Spleen (tissue), 11 donors: ENCODE results near the gene RAPGEF4. TPM values are rescaled to one million over a fixed set of nuclear protein-coding genes. Genes with fewer than 3 reads are reported as not detected.

Experiments used
- DNase-seq: peaks from one replicate; pipeline ENCODE4 v3.0.0-alpha.2; 2020
- H3K27ac ChIP-seq, 8 donors: fragments of 200-600 bp; sonication (generic) in 7 of 8; 1 replicate in 4 of 8; 2 replicates in 4 of 8; pipeline versions ENCODE4 v1.5.0 to v1.8.0; 2016 to 2021; ENCODE audit warnings: inconsistent platforms in 4 of 8, mild to moderate bottlenecking in 4 of 8, moderate library complexity in 1 of 8
- H3K27me3 ChIP-seq, 7 donors: fragments of 200-600 bp; sonication (generic) in 6 of 7; replicated peaks in 1 of 7; 1 replicate in 4 of 7; 2 replicates in 3 of 7; pipeline versions ENCODE4 v1.5.0 to v1.8.0; 2016 to 2021; ENCODE audit warnings: inconsistent platforms in 3 of 7, mild to moderate bottlenecking in 1 of 7
- H3K36me3 ChIP-seq, 6 donors: fragments of 200-600 bp; sonication (generic) in 5 of 6; 1 replicate in 4 of 6; 2 replicates in 2 of 6; pipeline versions ENCODE4 v1.5.0 to v1.8.0; 2016 to 2021; ENCODE audit warnings: inconsistent platforms in 2 of 6
- H3K4me1 ChIP-seq, 6 donors: fragments of 200-600 bp; sonication (generic) in 5 of 6; 1 replicate in 3 of 6; 2 replicates in 3 of 6; pipeline versions ENCODE4 v1.5.0 to v1.8.0; 2016 to 2021; ENCODE audit warnings: inconsistent platforms in 3 of 6
- H3K4me3 ChIP-seq, 8 donors: fragments of 200-600 bp; sonication (generic) in 7 of 8; 1 replicate in 4 of 8; 2 replicates in 4 of 8; pipeline versions ENCODE4 v1.5.0 to v1.8.0; 2016 to 2021; ENCODE audit warnings: inconsistent platforms in 4 of 8, mild to moderate bottlenecking in 4 of 8, moderate library complexity in 2 of 8
- H3K9me3 ChIP-seq, 8 donors: fragments of 200-600 bp; sonication (generic) in 7 of 8; 1 replicate in 4 of 8; 2 replicates in 4 of 8; pipeline versions ENCODE4 v1.5.0 to v1.8.0; 2016 to 2021; ENCODE audit warnings: inconsistent platforms in 4 of 8
- POLR2A ChIP-seq, 3 donors: fragments of 450-650 bp; IDR thresholded peaks; one replicate each; pipeline ENCODE4 v1.5.1; 2017; ENCODE audit warnings: antibody characterized with exemption in 3 of 3, mild to moderate bottlenecking in 1 of 3
- POLR2AphosphoS5 ChIP-seq, 3 donors: sonication (generic); formaldehyde crosslinking; IDR thresholded peaks; one replicate each; pipeline ENCODE4 v1.5.1; 2017; ENCODE audit warnings: antibody characterized with exemption in 3 of 3
- WGBS, 5 donors: extraction: QIAGEN DNeasy Blood & Tissue Kit in 3 of 5; methylation state at CpG; one replicate each; pipeline versions ENCODE4 v1.1.5 to v1.1.7; 2013 to 2018; 5-methylcytosine and 5-hydroxymethylcytosine counted together
- intact Hi-C: fragments of 100-400 bp; cut with DNase I; formaldehyde crosslinking; loops from one replicate; pipeline ENCODE4 v1.15.0; 2023; ENCODE audit warnings: low total_unique reads
- polyA plus RNA-seq, 3 donors: library from polyadenylated mRNA; stranded (reverse); fragments of 200-250 nt; gene quantifications; one replicate each; pipeline ENCODE4 v1.2.1, GENCODE V29; 2013
- total RNA-seq, 7 donors: library from RNA; depleted of rRNA in 3 of 7; stranded (reverse); fragments of >200 nt in 3 of 7; fragmentation: NEBNext Ultra II Directional in 4 of 7; extraction: Animal tissue kit (Norgen Biotek cat#: 25700) in 4 of 7; gene quantifications; one replicate each; pipeline versions ENCODE4 v1.1.0 to v1.2.1, GENCODE V29; 2016 to 2021
- TF ChIP-seq, protein P1 (sequence below), 11 experiments: fragments of 200-600 bp in 7 of 11; fragments of 450-650 bp in 4 of 11; sonication (generic) in 4 of 11; IDR thresholded peaks in 8 of 11; conservative IDR thresholded peaks in 3 of 11; 1 replicate in 7 of 11; 2 replicates in 4 of 11; pipeline versions ENCODE4 v1.4.0 to v1.8.0; 2016 to 2021; ENCODE audit warnings: antibody characterized with exemption in 11 of 11, inconsistent platforms in 4 of 11, mild to moderate bottlenecking in 1 of 11
- donor health status: healthy with polysubstance abuse.
- donor health status: DM: no; HTN: no; CAD: no; lungs with moderate emphysema.
- donor health status: DM: no; HTN: no; CAD: no.
- donor health status: Bipolar disorder and iron deficiency.
- donor health status: healthy.
- donor health status: DM: no; HTN: no; CAD: no.
- donor health status: DM: yes; HTN: yes; CAD: no.

Gene RAPGEF4
- total and polyA plus RNA-seq, 10 donors: 0.52 to 11.0 (median 1.9) TPM

DNA sequence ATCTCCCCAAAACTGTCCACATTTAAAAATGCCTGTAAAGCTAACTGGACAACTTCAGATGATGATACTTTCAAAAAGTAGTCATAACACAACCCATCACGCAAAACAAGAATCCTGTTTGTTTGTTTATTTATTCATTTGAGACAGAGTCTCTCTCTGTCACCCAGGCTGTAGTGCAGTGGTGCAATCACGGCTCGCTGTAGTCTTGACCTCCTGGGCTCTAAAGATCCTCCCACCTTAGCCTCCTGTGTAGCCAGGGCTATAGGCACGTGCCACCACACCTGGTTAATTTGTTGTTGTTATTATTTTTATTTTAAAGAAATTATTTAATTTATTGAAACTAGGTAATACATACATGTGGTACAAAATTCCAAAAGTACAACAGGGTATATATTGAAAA, 94.8 kb downstream of the RAPGEF4 start:
- no peaks in the 10 kb centered on the region for H3K9me3 ChIP-seq
- no peaks in the 10 kb centered on the region for H3K4me1 ChIP-seq
- no peak for DNase-seq
- TF ChIP-seq, protein P1, sequence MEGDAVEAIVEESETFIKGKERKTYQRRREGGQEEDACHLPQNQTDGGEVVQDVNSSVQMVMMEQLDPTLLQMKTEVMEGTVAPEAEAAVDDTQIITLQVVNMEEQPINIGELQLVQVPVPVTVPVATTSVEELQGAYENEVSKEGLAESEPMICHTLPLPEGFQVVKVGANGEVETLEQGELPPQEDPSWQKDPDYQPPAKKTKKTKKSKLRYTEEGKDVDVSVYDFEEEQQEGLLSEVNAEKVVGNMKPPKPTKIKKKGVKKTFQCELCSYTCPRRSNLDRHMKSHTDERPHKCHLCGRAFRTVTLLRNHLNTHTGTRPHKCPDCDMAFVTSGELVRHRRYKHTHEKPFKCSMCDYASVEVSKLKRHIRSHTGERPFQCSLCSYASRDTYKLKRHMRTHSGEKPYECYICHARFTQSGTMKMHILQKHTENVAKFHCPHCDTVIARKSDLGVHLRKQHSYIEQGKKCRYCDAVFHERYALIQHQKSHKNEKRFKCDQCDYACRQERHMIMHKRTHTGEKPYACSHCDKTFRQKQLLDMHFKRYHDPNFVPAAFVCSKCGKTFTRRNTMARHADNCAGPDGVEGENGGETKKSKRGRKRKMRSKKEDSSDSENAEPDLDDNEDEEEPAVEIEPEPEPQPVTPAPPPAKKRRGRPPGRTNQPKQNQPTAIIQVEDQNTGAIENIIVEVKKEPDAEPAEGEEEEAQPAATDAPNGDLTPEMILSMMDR (IDR thresholded peaks at IDR 0.05 in 8 of 11, conservative IDR thresholded peaks at IDR 0.05 in 3 of 11): no peak
- TF ChIP-seq POLR2A (IDR thresholded peaks at IDR 0.05) (no peak), POLR2AphosphoS5 (IDR thresholded peaks at IDR 0.05) (no peak)
- no peaks in the 10 kb centered on the region for H3K36me3 ChIP-seq
- no peak overlapping the region for H3K27ac ChIP-seq
- intact Hi-C loops: no loop called here
- no peaks in the 10 kb centered on the region for H3K27me3 ChIP-seq
- no peak overlapping the region for H3K4me3 ChIP-seq
- 81 to 92% (median 89%) methylated on average over 4 of the region's 4 CpGs for WGBS, 5 donors

- no peak for DNase-seq
Observed at GRCh38 chr2:172833898-172834297, 98.3 kb downstream of the RAPGEF4 start.

DNA sequence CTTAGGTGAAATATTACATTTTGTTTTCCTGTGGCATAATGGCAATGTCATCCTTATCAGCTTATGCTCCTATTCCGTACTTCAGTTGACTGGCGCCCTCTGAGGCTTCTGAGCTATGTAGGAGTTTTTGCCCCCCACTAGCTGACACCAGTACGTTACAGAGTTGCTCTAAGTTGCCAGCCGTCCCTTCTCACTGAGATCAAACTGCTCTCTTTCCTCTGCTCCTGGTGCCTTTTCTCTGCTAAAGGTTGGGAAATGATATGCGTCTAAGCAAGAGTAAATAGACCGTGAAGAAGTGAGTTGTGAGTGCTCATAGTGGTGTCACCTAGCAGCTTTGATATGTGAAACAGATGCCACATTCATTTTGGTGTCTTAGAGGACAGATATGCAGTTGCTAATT, 99.2 kb downstream of the RAPGEF4 start:
- intact Hi-C loops: no loop called here
- H3K27ac ChIP-seq: no peak overlapping the region
- no peaks in the 10 kb centered on the region for H3K9me3 ChIP-seq
- TF ChIP-seq, protein P1 (IDR thresholded peaks at IDR 0.05 in 8 of 11, conservative IDR thresholded peaks at IDR 0.05 in 3 of 11): no peak
- TF ChIP-seq POLR2AphosphoS5 (IDR thresholded peaks at IDR 0.05) (no peak), POLR2A (IDR thresholded peaks at IDR 0.05) (no peak)
- H3K4me3 ChIP-seq: no peak overlapping the region
- H3K36me3 ChIP-seq: no peaks in the 10 kb centered on the region
- WGBS, 5 donors: 83 to 93% (median 90%) methylated on average over 6 of the region's 6 CpGs
- no peak for DNase-seq
- H3K27me3 ChIP-seq: no peaks in the 10 kb centered on the region
- H3K4me1 ChIP-seq: no peaks in the 10 kb centered on the region

More at GRCh38 chr2:172833898-172834297, 98.3 kb downstream of the RAPGEF4 start:
- 67 to 88% (median 85%) methylated on average over 2 of the region's 2 CpGs for WGBS, 5 donors
- intact Hi-C loops: no loop called here
- Histone ChIP-seq H3K4me3 (no peak overlapping the region), H3K9me3 (no peaks in the 10 kb centered on the region), H3K27me3 (no peaks in the 10 kb centered on the region), H3K36me3 (no peaks in the 10 kb centered on the region), H3K4me1 (no peaks in the 10 kb centered on the region), H3K27ac (no peak overlapping the region)
- TF ChIP-seq, protein P1 (IDR thresholded peaks at IDR 0.05 in 8 of 11, conservative IDR thresholded peaks at IDR 0.05 in 3 of 11): no peak

GRCh38 chr2:172836347-172836821, 100.7 kb downstream of the RAPGEF4 start:
- Histone ChIP-seq H3K4me3 (no peak overlapping the region), H3K27ac (no peak overlapping the region), H3K36me3 (no peaks in the 10 kb centered on the region), H3K4me1 (no peaks in the 10 kb centered on the region), H3K27me3 (no peaks in the 10 kb centered on the region), H3K9me3 (no peaks in the 10 kb centered on the region)
- WGBS, 5 donors: 47 to 55% (median 50%) methylated on average over 6 of the region's 6 CpGs
- intact Hi-C loops: no loop called here
- TF ChIP-seq, protein P1 (IDR thresholded peaks at IDR 0.05 in 8 of 11, conservative IDR thresholded peaks at IDR 0.05 in 3 of 11): no peak
- TF ChIP-seq POLR2A (IDR thresholded peaks at IDR 0.05) (no peak), POLR2AphosphoS5 (IDR thresholded peaks at IDR 0.05) (no peak)
- no peak for DNase-seq
